Rectal smooth muscle tissue (tissue), 1 donor: ENCODE results near the gene ARFGEF3.

Experiments
- H3K27ac ChIP-seq: one replicate; pipeline ENCODE4 v1.7.0; 2013; ENCODE audit warnings: low read depth, low read length, inconsistent platforms
- H3K27me3 ChIP-seq: one replicate; pipeline ENCODE4 v1.7.0; 2013; ENCODE audit warnings: low read length; ENCODE audit not compliant: control insufficient read depth, insufficient read depth
- H3K36me3 ChIP-seq: one replicate; pipeline ENCODE4 v1.7.0; 2013; ENCODE audit warnings: low read length; ENCODE audit not compliant: control insufficient read depth, insufficient read depth
- H3K4me1 ChIP-seq: one replicate; pipeline ENCODE4 v1.7.0; 2013; ENCODE audit warnings: low read length; ENCODE audit not compliant: control insufficient read depth, insufficient read depth
- H3K4me3 ChIP-seq: one replicate; pipeline ENCODE4 v1.7.0; 2013; ENCODE audit warnings: low read length
- H3K9ac ChIP-seq: one replicate; pipeline ENCODE4 v1.7.0; 2013; ENCODE audit warnings: low read length

The ARFGEF3 gene

DNA sequence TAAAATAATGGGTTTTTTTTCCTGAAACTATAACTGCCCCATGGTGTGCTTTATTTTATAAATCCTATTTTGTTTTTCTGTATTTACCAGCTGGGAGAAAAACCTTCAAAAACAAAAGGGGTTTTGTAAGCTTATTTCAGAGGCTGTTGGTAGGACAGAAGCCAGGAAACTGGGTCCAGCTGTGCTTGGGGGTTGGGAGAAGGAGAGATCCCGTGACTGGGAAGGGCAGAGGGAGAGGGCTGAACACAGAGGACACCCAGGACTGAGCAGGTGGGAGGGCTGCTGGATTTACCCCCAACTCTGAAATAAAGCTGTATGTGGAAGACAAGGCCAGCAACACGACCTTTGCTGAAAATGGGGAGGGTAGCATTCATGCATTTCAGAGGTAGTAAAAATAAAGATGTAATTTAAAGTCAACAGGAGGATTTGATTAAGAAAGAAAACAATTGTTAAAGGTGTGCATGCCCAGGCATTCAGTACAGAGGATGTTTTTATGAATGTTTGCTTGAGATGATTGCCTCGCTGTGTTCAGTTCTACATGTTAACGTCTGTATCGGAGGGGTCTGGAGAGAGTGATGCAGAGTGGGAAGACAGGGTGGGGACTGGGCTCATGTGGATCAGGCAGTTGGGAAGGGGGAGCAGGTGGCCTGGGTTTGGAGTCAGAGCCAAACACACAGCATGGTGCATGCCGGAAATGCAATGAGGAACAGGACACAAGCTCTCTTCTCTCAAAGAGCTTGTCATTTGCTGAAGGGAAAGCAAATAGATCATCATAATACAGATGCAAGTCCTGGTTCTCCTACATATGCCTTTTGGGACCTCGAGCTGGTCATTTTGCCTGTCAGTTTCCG is 21.4 kb downstream of the ARFGEF3 start:
- Histone ChIP-seq H3K4me3 (no peak overlapping the region), H3K4me1 (no peaks in the 10 kb centered on the region), H3K36me3 (no peaks in the 10 kb centered on the region), H3K27me3 (no peaks in the 10 kb centered on the region), H3K9ac (no peak overlapping the region), H3K27ac (no peak overlapping the region)

DNA sequence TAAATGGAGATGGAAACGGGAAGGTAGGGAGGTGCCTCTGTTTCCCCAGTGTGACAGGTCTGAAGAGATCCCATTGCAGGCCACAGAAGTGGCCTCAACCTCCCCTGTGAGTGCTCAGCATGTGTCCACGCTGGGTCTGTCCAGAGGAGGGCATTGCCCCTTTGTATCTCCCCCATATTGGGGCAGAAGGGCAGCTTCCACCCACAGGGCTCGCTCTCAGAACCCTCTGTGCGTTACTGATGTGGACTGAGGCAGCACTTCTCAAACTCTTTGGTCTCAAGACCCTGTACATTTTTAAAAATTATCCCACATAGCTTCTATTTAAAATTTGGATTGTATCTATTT is 22.0 kb downstream of the ARFGEF3 start:
- H3K27ac ChIP-seq = no peak overlapping the region
- no peaks in the 10 kb centered on the region for H3K36me3 ChIP-seq
- H3K4me3 ChIP-seq = no peak overlapping the region
- no peak overlapping the region for H3K9ac ChIP-seq
- H3K27me3 ChIP-seq = no peaks in the 10 kb centered on the region
- no peaks in the 10 kb centered on the region for H3K4me1 ChIP-seq

GRCh38 chr6:138184230-138184629 is 22.5 kb downstream of the ARFGEF3 start:
- H3K27ac ChIP-seq = no peak overlapping the region
- H3K27me3 ChIP-seq = no peaks in the 10 kb centered on the region
- no peak overlapping the region for H3K9ac ChIP-seq
- H3K4me1 ChIP-seq = no peaks in the 10 kb centered on the region
- H3K4me3 ChIP-seq = no peak overlapping the region
- no peaks in the 10 kb centered on the region for H3K36me3 ChIP-seq

GRCh38 chr6:138187156-138187555 is 25.4 kb downstream of the ARFGEF3 start:
- H3K27ac ChIP-seq = no peak overlapping the region
- no peaks in the 10 kb centered on the region for H3K36me3 ChIP-seq
- H3K4me3 ChIP-seq = no peak overlapping the region
- H3K27me3 ChIP-seq = no peaks in the 10 kb centered on the region
- H3K4me1 ChIP-seq = no peaks in the 10 kb centered on the region
- no peak overlapping the region for H3K9ac ChIP-seq

DNA sequence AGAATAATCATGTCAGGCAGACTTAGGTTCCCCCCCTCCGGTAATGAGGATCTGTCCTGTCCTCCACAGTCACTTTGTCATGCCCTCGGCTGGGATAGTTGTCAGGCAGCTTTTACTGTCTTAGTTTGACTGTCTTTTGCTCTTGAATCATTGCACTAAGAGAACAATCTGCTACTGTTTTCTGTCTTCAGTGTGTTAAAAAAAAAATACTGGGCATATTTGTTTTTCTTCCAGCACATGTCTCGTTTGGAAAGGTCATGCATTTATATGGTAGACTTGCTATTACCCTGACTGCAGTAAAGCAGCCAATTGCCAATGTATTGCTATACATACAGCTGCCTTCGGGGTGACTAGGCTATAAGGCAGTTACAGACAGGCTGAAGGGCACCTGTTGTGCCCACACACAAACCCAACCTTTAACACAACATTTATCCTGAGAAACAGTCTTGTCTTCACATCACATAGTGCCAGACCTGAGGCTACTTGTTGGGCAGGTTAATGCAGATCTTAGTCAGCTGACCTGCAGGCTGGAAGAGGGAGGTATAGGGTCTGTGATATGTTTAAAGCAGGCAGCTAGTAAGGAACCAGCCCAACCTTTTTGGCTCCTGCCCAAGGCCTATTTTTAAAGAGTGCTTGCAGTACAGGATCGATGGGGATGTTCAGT is 26.7 kb downstream of the ARFGEF3 start:
- Histone ChIP-seq H3K27ac (no peak overlapping the region), H3K4me3 (no peak overlapping the region), H3K9ac (no peak overlapping the region), H3K36me3 (no peaks in the 10 kb centered on the region), H3K27me3 (no peaks in the 10 kb centered on the region), H3K4me1 (no peaks in the 10 kb centered on the region)

DNA sequence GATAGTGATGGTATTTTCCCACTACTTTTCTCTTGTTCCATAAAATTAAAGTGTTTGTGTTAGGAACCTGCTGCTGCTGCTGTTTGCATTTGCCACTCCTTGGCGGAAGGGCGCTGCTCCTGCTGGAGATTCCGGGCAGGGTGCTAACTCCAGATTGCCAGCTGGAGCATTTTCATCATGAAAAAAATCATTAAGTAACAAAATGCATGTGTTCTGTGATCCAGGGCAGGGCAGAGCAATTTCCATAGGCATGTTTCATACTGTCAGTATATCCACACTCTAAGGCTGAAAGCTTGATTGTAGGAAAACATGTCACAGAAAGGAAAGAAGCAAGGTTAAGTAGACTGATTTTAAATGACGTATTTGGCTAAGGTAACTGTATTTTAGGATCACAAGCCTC is 32.5 kb downstream of the ARFGEF3 start:
- Histone ChIP-seq H3K4me1 (no peaks in the 10 kb centered on the region), H3K27ac (no peak overlapping the region), H3K36me3 (no peaks in the 10 kb centered on the region), H3K4me3 (no peak overlapping the region), H3K9ac (no peak overlapping the region), H3K27me3 (no peaks in the 10 kb centered on the region)

DNA sequence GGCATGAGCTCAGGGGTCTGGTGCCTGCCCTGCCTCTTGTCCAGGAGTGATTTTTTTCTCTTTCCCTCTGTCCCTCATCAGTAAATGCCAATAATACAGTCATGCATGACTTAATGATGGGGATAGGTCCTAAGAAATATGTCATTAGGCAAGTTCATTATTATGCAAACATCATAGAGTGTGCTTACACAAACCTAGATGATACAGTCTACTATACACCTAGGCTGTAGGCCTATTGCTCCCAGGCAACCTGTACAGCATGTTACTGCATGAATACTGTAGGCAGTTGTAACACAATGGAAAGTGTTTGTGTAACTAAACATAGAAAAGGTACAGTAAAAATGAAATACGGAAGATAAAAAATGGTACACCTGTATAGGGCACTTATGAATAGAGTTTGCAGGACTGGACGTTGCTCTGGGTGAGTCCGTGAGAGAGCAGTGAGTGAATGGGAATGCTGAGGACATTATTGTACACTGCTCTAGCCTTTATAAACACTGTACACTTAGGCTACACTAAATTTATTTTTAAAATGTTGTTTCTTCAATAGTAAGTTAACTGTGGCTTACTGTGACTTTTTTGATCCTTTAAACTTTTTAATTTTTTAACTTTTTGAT is 34.5 kb downstream of the ARFGEF3 start:
- H3K4me3 ChIP-seq = no peak overlapping the region
- no peaks in the 10 kb centered on the region for H3K36me3 ChIP-seq
- no peaks in the 10 kb centered on the region for H3K4me1 ChIP-seq
- H3K9ac ChIP-seq = no peak overlapping the region
- no peak overlapping the region for H3K27ac ChIP-seq
- no peaks in the 10 kb centered on the region for H3K27me3 ChIP-seq

DNA sequence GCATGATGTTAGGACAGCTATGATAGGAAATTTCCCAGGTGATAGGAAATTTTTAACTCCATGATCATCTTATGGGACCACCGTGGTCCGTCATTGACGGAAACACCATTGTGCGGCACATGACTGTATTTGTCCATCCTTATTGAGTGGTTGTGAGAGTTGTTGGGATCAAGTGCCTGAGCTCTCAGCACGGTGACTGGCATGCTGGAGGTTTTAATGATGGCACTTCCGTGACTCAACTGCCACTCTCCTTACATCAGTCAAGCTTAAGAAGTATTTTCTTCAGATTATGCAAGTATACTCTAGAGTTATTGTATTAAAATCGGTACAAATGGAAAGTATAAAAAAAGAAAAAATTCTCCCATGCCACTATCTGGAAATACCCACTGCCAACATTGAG is 35.8 kb downstream of the ARFGEF3 start:
- H3K4me1 ChIP-seq = no peaks in the 10 kb centered on the region
- no peaks in the 10 kb centered on the region for H3K27me3 ChIP-seq
- no peaks in the 10 kb centered on the region for H3K36me3 ChIP-seq

GRCh38 chr6:138198430-138199091 is 36.8 kb downstream of the ARFGEF3 start:
- Histone ChIP-seq H3K27me3 (no peaks in the 10 kb centered on the region), H3K9ac (no peak overlapping the region), H3K36me3 (no peaks in the 10 kb centered on the region), H3K4me3 (no peak overlapping the region), H3K27ac (no peak overlapping the region), H3K4me1 (no peaks in the 10 kb centered on the region)

More for the DNA sequence above, 35.8 kb downstream of the ARFGEF3 start:
- Histone ChIP-seq H3K27ac (no peak overlapping the region), H3K4me3 (no peak overlapping the region), H3K9ac (no peak overlapping the region)

- Histone ChIP-seq H3K27ac (no peak overlapping the region), H3K9ac (no peak overlapping the region), H3K4me3 (no peak overlapping the region), H3K27me3 (no peaks in the 10 kb centered on the region), H3K36me3 (no peaks in the 10 kb centered on the region), H3K4me1 (no peaks in the 10 kb centered on the region)
Observed at GRCh38 chr6:138201836-138202235, 40.1 kb downstream of the ARFGEF3 start.

DNA sequence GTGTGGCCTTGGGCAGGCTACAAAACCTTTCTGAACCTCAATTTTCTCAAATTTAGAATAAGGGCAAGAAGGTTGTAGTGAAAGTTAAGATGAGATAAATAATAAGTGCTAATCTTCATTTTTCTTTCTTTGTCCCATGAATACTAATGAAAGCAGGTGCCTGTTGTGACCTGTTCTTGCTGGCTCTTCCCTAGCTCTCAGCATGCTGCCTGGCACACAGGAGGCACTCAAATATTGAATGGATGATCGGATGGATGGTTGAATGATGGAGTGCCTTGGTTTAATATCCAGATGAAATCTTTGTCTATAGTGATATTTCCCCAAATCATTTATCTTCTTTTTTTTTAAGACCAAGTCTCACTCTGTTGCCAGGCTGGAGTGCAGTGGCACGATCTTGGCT is 41.6 kb downstream of the ARFGEF3 start:
- no peaks in the 10 kb centered on the region for H3K36me3 ChIP-seq
- no peak overlapping the region for H3K27ac ChIP-seq
- no peaks in the 10 kb centered on the region for H3K4me1 ChIP-seq
- no peaks in the 10 kb centered on the region for H3K27me3 ChIP-seq
- H3K9ac ChIP-seq = no peak overlapping the region
- H3K4me3 ChIP-seq = no peak overlapping the region

- Histone ChIP-seq H3K27ac (no peak overlapping the region), H3K4me3 (no peak overlapping the region), H3K27me3 (no peaks in the 10 kb centered on the region), H3K9ac (no peak overlapping the region), H3K36me3 (no peaks in the 10 kb centered on the region), H3K4me1 (no peaks in the 10 kb centered on the region)
Observed at GRCh38 chr6:138204303-138204702, 42.6 kb downstream of the ARFGEF3 start.
